GM21529 (cell line): ENCODE data around the gene KATNB1.

Source experiments
- ATAC-seq: cut with Tn5 transposase; IDR thresholded peaks from one replicate; pipeline ENCODE4 v1.9.1; 2021; ENCODE audit not compliant: unreplicated experiment

KATNB1 gene

DNA sequence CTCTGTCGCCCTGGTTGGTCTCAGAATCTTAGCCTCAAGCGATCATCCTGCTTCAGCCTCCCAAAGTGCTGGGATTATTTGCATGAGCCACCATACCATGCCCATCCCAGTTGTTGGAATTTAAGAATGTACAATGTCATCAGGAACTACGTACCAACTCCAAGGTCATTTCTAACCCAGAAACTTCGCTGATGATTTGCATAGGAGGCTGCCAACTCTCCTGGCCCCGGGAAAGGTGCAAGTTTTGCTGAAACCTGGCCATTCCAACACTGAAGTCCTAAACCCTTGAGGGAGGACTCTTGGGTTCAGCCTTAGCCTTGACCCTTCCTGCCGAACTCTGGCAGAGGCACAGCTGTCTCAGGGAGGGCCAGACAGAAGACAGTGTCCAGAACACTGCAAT lies 69.6 kb downstream of the KATNB1 start:
- no peak for ATAC-seq
